ENCODE results near the gene KRAS. TPM values are rescaled to one million over a fixed set of nuclear protein-coding genes. Genes with fewer than 3 reads are reported as not detected.

KRAS gene
- total RNA-seq, 6 experiments from 2014 or later: 15.9 to 20.5 (median 18.0) TPM

DNA sequence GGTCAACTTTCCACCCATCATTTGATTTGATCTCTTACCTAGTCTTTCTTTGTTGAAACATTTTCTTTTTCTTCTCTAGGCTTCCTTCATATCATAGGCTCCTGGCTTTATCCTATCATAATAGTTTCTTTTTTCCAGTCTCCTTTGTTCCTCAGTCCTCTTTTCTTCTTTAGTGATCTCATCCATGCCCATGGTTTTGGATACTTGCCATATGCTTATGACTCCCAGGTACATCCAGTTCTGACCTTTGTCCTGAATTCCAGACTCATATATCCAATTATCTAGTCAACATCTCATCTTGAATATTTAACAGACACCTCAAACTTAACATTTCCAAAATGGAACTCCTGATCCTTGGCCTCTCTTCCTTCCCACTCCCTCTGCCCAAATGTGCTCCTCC lies 36.1 kb upstream of the KRAS start:
- H3K9me3 Mint-ChIP-seq: 0 out of 2 replicates have a peak, but pooled peaks cover 4% of the 10 kb centered on the region
- TF ChIP-seq, protein P1, sequence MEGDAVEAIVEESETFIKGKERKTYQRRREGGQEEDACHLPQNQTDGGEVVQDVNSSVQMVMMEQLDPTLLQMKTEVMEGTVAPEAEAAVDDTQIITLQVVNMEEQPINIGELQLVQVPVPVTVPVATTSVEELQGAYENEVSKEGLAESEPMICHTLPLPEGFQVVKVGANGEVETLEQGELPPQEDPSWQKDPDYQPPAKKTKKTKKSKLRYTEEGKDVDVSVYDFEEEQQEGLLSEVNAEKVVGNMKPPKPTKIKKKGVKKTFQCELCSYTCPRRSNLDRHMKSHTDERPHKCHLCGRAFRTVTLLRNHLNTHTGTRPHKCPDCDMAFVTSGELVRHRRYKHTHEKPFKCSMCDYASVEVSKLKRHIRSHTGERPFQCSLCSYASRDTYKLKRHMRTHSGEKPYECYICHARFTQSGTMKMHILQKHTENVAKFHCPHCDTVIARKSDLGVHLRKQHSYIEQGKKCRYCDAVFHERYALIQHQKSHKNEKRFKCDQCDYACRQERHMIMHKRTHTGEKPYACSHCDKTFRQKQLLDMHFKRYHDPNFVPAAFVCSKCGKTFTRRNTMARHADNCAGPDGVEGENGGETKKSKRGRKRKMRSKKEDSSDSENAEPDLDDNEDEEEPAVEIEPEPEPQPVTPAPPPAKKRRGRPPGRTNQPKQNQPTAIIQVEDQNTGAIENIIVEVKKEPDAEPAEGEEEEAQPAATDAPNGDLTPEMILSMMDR (IDR thresholded peaks at IDR 0.05): no peak
- DNase-seq: no peak
- H3K4me1 Mint-ChIP-seq (ENCODE audit: low read depth): no peaks in the 10 kb centered on the region
- no peak overlapping the region for H3K4me3 Mint-ChIP-seq
- peaks cover 3% of the 10 kb centered on the region for H3K27me3 Mint-ChIP-seq (ENCODE audit: insufficient read depth)
- no peak overlapping the region for H3K27ac Mint-ChIP-seq
- H3K36me3 Mint-ChIP-seq (ENCODE audit: low read depth): no peaks in the 10 kb centered on the region

DNA sequence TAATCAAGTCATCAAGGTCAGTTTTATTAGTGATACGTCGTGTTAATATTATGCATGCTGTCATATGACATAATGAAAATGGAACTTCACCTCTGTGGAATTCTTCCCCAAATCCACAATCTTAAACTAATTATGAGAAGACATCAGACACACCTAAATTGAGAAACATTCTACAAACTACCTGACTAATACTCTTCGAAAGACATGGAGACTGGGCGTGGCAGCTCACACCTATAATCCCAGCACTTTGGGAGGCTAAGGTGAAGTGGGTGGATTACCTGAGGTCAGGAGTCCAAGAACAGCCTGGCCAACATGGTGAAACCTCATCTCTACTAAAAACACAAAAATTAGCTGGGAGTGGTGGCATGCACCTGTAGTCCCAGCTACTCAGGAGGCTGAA lies 33.3 kb upstream of the KRAS start:
- peaks cover 8% of the 10 kb centered on the region for H3K27me3 Mint-ChIP-seq (ENCODE audit: insufficient read depth)

DNA sequence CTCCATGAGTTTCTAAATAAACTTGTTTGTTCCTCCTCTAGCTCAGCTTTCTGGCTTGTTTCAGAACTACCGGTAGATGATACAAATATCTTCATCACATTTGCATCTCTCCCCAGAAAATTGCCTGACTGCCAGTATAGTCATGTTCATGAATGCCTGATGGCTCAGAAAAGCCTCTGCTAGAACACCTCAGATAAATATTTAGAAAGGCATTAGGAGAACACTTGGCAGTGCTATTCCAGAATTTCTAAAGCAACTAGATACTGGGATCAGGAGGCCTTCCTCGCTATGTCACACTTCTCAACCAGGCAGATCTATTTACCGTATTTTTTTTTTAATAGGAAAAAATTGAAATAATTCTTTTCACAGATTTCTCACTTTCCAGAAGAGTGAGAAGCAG lies 32.3 kb upstream of the KRAS start:
- Mint-ChIP-seq H3K4me1 (ENCODE audit: low read depth) (no peaks in the 10 kb centered on the region), H3K4me3 (no peak overlapping the region), H3K27ac (no peak overlapping the region), H3K9me3 (no peaks in the 10 kb centered on the region), H3K36me3 (ENCODE audit: low read depth) (no peaks in the 10 kb centered on the region), H3K27me3 (ENCODE audit: insufficient read depth) (peaks cover 8% of the 10 kb centered on the region)
- TF ChIP-seq, protein P1 (IDR thresholded peaks at IDR 0.05): no peak
- DNase-seq: no peak

More for the DNA sequence above, 33.3 kb upstream of the KRAS start:
- DNase-seq: no peak
- H3K9me3 Mint-ChIP-seq: no peaks in the 10 kb centered on the region
- no peaks in the 10 kb centered on the region for H3K4me1 Mint-ChIP-seq (ENCODE audit: low read depth)
- H3K27ac Mint-ChIP-seq: no peak overlapping the region
- H3K4me3 Mint-ChIP-seq: no peak overlapping the region
- H3K36me3 Mint-ChIP-seq (ENCODE audit: low read depth): no peaks in the 10 kb centered on the region
- TF ChIP-seq, protein P1 (IDR thresholded peaks at IDR 0.05): no peak

DNA sequence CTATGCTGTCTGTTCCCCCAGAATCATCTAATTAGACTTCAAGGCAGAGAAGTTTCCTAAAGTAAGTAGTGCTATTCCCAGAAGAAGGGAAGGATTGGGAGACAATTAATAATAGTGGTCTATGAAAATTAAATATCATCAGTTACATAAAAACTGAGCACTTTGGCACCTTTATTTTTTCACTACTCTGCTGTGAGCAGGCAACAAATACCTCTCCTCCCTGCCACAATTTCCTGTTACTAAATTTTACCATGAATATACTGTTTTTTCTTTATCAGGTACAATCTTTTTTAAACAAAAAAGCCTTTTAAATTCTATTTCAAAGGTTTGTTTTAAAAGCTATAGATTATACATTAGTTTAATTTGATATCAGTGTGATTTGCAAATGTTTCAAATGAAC lies 29.4 kb upstream of the KRAS start:
- no peak overlapping the region for H3K4me3 Mint-ChIP-seq
- no peaks in the 10 kb centered on the region for H3K36me3 Mint-ChIP-seq (ENCODE audit: low read depth)
- no peaks in the 10 kb centered on the region for H3K9me3 Mint-ChIP-seq
- H3K4me1 Mint-ChIP-seq (ENCODE audit: low read depth): peaks cover 11% of the 10 kb centered on the region
- TF ChIP-seq, protein P1 (IDR thresholded peaks at IDR 0.05): no peak
- H3K27me3 Mint-ChIP-seq (ENCODE audit: insufficient read depth): peaks cover 6% of the 10 kb centered on the region
- H3K27ac Mint-ChIP-seq: no peak overlapping the region
- DNase-seq: no peak

DNA sequence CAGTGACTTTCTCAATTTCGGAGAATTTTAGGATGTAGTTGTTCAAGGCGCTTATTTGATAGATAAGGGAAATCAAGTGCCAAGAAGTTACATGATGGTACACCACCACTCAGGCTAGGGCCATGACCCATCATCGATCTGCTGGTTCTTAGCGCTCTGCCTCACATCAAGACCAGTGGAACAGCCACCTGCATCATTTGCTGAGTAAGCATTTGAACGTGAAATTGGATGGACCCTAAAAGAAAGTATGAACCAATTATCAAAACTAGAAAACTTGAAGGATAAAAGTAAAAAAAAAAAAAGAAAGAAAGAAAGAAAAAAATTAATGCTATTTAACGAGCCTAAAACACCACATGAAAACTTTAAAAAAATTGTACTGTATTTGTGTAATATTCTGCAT lies 27.5 kb upstream of the KRAS start:
- Mint-ChIP-seq H3K4me3 (no peak overlapping the region), H3K36me3 (ENCODE audit: low read depth) (no peaks in the 10 kb centered on the region), H3K4me1 (ENCODE audit: low read depth) (peaks cover 14% of the 10 kb centered on the region), H3K27me3 (ENCODE audit: insufficient read depth) (peaks cover 6% of the 10 kb centered on the region; the same call in 1 of the 2 replicates), H3K9me3 (no peaks in the 10 kb centered on the region), H3K27ac (no peak overlapping the region)
- TF ChIP-seq, protein P1 (IDR thresholded peaks at IDR 0.05): no peak
- no peak for DNase-seq

Data from HFFc6 (cell line).